ENCODE data around the gene PAX8. TPM values are rescaled to one million over a fixed set of nuclear protein-coding genes. Genes with fewer than 3 reads are reported as not detected.

Gene PAX8
- polyA plus RNA-seq, 1 donor = 2.2 TPM

Other genes starting within 250 kb of the PAX8 start
- gene IL36B, start 226.1 kb downstream of the PAX8 start, polyA plus RNA-seq (ENCODE audit: insufficient read length) = not detected
- gene IL36RN, start 219.7 kb downstream of the PAX8 start, polyA plus RNA-seq (ENCODE audit: insufficient read length) = not detected
- not detected for gene IL1F10, start 211.0 kb downstream of the PAX8 start, polyA plus RNA-seq (ENCODE audit: insufficient read length)
- gene IL1RN, start 151.3 kb downstream of the PAX8 start, polyA plus RNA-seq (ENCODE audit: insufficient read length) = 1.9 TPM
- gene PSD4, start 105.0 kb downstream of the PAX8 start, polyA plus RNA-seq (ENCODE audit: insufficient read length) = 1.6 TPM
- gene ZNG1B, start 158.8 kb upstream of the PAX8 start, polyA plus RNA-seq (ENCODE audit: insufficient read length) = 42.4 TPM
- gene FOXD4L1, start 219.7 kb upstream of the PAX8 start, polyA plus RNA-seq (ENCODE audit: insufficient read length) = 4.4 TPM